ENCODE data around the gene MB21D2.
A peak's percentile ranks its signal among the peaks of the same experiment; 100 is the strongest.

MB21D2 gene

DNA sequence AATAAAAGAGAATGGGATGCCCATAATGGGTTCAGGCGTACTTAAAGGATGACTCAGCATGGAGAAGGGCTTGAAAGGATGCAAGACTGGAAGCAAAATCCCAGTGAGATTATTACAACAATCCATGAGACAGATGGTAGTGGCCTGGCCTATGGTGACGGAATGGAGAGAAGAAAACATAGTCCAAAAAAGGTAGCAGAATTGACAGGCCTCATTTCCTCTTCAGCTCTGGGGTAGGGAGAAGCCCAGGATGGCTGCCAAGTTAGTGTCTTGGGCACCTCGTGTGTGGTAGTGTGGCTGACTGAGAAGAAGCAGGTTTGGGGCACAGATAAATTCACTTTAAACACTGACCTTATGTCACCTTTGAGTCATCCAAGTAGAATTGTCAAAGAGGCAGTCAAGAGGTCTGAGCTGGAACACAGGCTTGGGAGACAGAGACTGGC is 18.1 kb downstream of the MB21D2 start:
- ChIA-PET CTCF (interaction anchor here (0.6 to 1.4 kb wide), 2 partner anchors 15 to 30 kb away, joined by 3 to 5 read pairs; no protein-coding TSS in a partner anchor), POLR2A (interaction anchor here (0.8 kb wide), 1 partner anchor 18 kb away, joined by 3 read pairs; the partner anchor contains the start of gene MB21D2)
- Histone ChIP-seq H3K9me3 (ENCODE audit: control insufficient read depth, insufficient read depth, low read depth, low read length) (no peaks in the 10 kb centered on the region), H3K27ac (ENCODE audit: extremely low read depth, low read depth, low read length) (no peak overlapping the region), H3K4me3 (ENCODE audit: low read depth, low read length) (no peak overlapping the region), H3K36me3 (ENCODE audit: control insufficient read depth in 2 of 2, insufficient read depth in 1 of 2, low read length in 2 of 2) (no peaks in the 10 kb centered on the region), H3K4me1 (ENCODE audit: control insufficient read depth, insufficient read depth, low read length) (peaks cover 1% of the 10 kb centered on the region; the same call in 1 of the 2 replicates)
- TF ChIP-seq BCL11B (tag by site-specific recombination; IDR thresholded peaks at IDR 0.05; ENCODE audit: low read depth) (no peak), ZNF138 (tag by site-specific recombination; IDR thresholded peaks at IDR 0.05; ENCODE audit: borderline replicate concordance) (no peak), KLF9 (tag by site-specific recombination; IDR thresholded peaks at IDR 0.05; ENCODE audit: low read depth) (no peak), ZBTB26 (tag by site-specific recombination; optimal IDR thresholded peaks at IDR 0.05) (no peak)
- TF ChIP-seq, protein P1, sequence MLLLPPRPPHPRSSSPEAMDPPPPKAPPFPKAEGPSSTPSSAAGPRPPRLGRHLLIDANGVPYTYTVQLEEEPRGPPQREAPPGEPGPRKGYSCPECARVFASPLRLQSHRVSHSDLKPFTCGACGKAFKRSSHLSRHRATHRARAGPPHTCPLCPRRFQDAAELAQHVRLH (tag by site-specific recombination; IDR thresholded peaks at IDR 0.05), result no peak

DNA sequence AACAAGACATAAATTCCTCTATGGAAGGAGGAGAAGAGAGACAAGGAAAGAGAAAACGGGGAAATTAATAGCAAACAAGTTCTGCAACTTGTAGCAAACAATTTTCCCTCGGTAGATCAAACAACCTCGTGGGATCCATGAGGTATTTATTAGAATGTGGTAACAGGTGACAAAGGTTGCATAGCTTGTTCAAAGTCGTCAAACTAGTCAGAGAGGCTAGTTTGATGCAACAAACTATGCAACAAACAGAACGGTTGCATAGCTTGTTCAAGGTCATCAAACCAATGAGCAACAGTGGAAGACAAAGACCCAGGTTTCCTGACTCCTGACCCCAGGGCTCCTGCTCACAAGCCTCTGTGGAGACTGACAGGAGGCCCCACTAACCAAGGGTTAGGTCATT is 20.7 kb downstream of the MB21D2 start:
- H3K4me3 ChIP-seq (ENCODE audit: low read depth, low read length), result no peak overlapping the region
- peaks cover 7% of the 10 kb centered on the region; the same call in 1 of the 2 replicates for H3K4me1 ChIP-seq (ENCODE audit: control insufficient read depth, insufficient read depth, low read length)
- POLR2A ChIA-PET, result no interaction called here
- no peaks in the 10 kb centered on the region for H3K36me3 ChIP-seq (ENCODE audit: control insufficient read depth in 2 of 2, insufficient read depth in 1 of 2, low read length in 2 of 2)
- no peaks in the 10 kb centered on the region for H3K9me3 ChIP-seq (ENCODE audit: control insufficient read depth, insufficient read depth, low read depth, low read length)
- CTCF ChIA-PET, result interaction anchor here (1.0 to 2.2 kb wide), 5 partner anchors 18 to 145 kb away, joined by 3 to 5 read pairs (median 4); no protein-coding TSS in a partner anchor
- no peak overlapping the region for H3K27ac ChIP-seq (ENCODE audit: extremely low read depth, low read depth, low read length)
- TF ChIP-seq SCRT1 (tag by site-specific recombination; IDR thresholded peaks at IDR 0.05; ENCODE audit: borderline replicate concordance) (no peak), KLF8 (tag by site-specific recombination; IDR thresholded peaks at IDR 0.05) (no peak), OVOL3 (tag by site-specific recombination; IDR thresholded peaks at IDR 0.05) (no peak)
- TF ChIP-seq, protein P2, sequence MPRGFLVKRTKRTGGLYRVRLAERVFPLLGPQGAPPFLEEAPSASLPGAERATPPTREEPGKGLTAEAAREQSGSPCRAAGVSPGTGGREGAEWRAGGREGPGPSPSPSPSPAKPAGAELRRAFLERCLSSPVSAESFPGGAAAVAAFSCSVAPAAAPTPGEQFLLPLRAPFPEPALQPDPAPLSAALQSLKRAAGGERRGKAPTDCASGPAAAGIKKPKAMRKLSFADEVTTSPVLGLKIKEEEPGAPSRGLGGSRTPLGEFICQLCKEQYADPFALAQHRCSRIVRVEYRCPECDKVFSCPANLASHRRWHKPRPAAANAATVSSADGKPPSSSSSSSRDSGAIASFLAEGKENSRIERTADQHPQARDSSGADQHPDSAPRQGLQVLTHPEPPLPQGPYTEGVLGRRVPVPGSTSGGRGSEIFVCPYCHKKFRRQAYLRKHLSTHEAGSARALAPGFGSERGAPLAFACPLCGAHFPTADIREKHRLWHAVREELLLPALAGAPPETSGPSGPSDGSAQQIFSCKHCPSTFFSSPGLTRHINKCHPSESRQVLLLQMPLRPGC (tag by site-specific recombination; IDR thresholded peaks at IDR 0.05), result no peak

GRCh38 chr3:192896208-192896607 is 21.4 kb downstream of the MB21D2 start:
- H3K4me1 ChIP-seq (ENCODE audit: control insufficient read depth, insufficient read depth, low read length), result peaks cover 7% of the 10 kb centered on the region; the same call in 1 of the 2 replicates
- ChIA-PET CTCF (interaction anchor here (0.6 to 1.6 kb wide), 3 partner anchors 13 to 63 kb away, joined by 3 to 4 read pairs (median 4); no protein-coding TSS in a partner anchor), POLR2A (no interaction called here)
- H3K36me3 ChIP-seq (ENCODE audit: control insufficient read depth in 2 of 2, insufficient read depth in 1 of 2, low read length in 2 of 2), result no peaks in the 10 kb centered on the region
- TF ChIP-seq ZNF223 (tag by site-specific recombination; IDR thresholded peaks at IDR 0.05) (no peak), SCRT2 (tag by site-specific recombination; IDR thresholded peaks at IDR 0.05) (0 out of 2 replicates have a peak, but pooled peaks have one; percentile 17)
- H3K9me3 ChIP-seq (ENCODE audit: control insufficient read depth, insufficient read depth, low read depth, low read length), result no peaks in the 10 kb centered on the region
- H3K27ac ChIP-seq (ENCODE audit: extremely low read depth, low read depth, low read length), result no peak overlapping the region
- H3K4me3 ChIP-seq (ENCODE audit: low read depth, low read length), result no peak overlapping the region

- peaks cover 13% of the 10 kb centered on the region for H3K4me1 ChIP-seq (ENCODE audit: control insufficient read depth, insufficient read depth, low read length)
- POLR2A ChIA-PET, result interaction anchor here (0.6 to 1.5 kb wide), 3 partner anchors 11 to 23 kb away, joined by 3 to 6 read pairs (median 5); partner anchors contain the start of gene MB21D2
Measured at GRCh38 chr3:192894676-192895075, 23.0 kb downstream of the MB21D2 start.

More at GRCh38 chr3:192894676-192895075, 23.0 kb downstream of the MB21D2 start:
- Histone ChIP-seq H3K9me3 (ENCODE audit: control insufficient read depth, insufficient read depth, low read depth, low read length) (no peaks in the 10 kb centered on the region), H3K4me3 (ENCODE audit: low read depth, low read length) (no peak overlapping the region), H3K36me3 (ENCODE audit: control insufficient read depth in 2 of 2, insufficient read depth in 1 of 2, low read length in 2 of 2) (no peaks in the 10 kb centered on the region), H3K27ac (ENCODE audit: extremely low read depth, low read depth, low read length) (no peak overlapping the region)
- TF ChIP-seq ZNF394 (tag by site-specific recombination; IDR thresholded peaks at IDR 0.05; ENCODE audit: borderline replicate concordance) (no peak), PRDM1 (tag by site-specific recombination; IDR thresholded peaks at IDR 0.05) (0 out of 2 replicates have a peak, but pooled peaks have one; percentile 18), ZNF626 (tag by site-specific recombination; IDR thresholded peaks at IDR 0.05) (no peak), FEZF1 (tag by site-specific recombination; IDR thresholded peaks at IDR 0.05) (no peak)
- CTCF ChIA-PET, result interaction anchor here (0.6 to 1.3 kb wide), 3 partner anchors 52 to 80 kb away, joined by 3 to 4 read pairs (median 3); no protein-coding TSS in a partner anchor

Data from HEK293 (cell line).